Measurements from ENCODE around the gene CYTH2.

DNA sequence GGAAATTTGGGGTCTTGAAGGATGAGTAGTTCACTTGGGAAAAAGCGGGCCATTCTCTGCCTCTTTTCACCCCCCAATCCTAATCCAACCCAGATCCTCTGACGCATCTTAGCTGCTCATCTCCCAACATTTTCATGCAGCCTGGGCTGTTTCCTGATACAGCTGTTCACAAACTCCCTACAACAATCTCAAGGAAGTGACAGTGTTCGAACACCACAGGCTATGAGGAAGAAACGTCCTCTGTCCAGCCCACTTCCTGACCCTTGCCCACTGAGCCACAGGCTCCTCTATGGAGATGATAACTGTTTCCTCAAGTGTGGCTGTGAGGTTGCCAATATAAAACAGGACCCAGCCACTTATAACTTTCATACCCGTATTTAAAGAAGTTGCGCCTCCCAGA, 26.2 kb downstream of the CYTH2 start:
- TF ChIP-seq, protein P1, sequence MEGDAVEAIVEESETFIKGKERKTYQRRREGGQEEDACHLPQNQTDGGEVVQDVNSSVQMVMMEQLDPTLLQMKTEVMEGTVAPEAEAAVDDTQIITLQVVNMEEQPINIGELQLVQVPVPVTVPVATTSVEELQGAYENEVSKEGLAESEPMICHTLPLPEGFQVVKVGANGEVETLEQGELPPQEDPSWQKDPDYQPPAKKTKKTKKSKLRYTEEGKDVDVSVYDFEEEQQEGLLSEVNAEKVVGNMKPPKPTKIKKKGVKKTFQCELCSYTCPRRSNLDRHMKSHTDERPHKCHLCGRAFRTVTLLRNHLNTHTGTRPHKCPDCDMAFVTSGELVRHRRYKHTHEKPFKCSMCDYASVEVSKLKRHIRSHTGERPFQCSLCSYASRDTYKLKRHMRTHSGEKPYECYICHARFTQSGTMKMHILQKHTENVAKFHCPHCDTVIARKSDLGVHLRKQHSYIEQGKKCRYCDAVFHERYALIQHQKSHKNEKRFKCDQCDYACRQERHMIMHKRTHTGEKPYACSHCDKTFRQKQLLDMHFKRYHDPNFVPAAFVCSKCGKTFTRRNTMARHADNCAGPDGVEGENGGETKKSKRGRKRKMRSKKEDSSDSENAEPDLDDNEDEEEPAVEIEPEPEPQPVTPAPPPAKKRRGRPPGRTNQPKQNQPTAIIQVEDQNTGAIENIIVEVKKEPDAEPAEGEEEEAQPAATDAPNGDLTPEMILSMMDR (conservative IDR thresholded peaks at IDR 0.05; ENCODE audit: low read length) = no peak
- no peak for TF ChIP-seq EZH2phosphoT487 (IDR thresholded peaks at IDR 0.05; ENCODE audit: borderline replicate concordance)

Measured in Loucy (cell line).